GM18951 (cell line): ENCODE data around the gene PLXDC2.
"Not testable (repeated sequence)": the region's sequence is repeated elsewhere in the genome, so short reads cannot be mapped to it uniquely, and the experiment has no call there.

Source experiments
- POLR2A ChIP-seq: IDR thresholded peaks from 4 replicates; pipeline ENCODE4 v1.6.1; 2011; ENCODE audit warnings: mild to moderate bottlenecking; ENCODE audit not compliant: insufficient read length, insufficient read depth; ENCODE audit errors: extremely low read depth
- in situ Hi-C: fragments of 300-500 bp; cut with MboI; formaldehyde crosslinking; loops from one replicate; pipeline ENCODE4 v1.12.0; 2022; ENCODE audit warnings: low sequenced_read_pairs, mixed read lengths, inconsistent platforms; ENCODE audit not compliant: unreplicated experiment

The PLXDC2 gene

DNA sequence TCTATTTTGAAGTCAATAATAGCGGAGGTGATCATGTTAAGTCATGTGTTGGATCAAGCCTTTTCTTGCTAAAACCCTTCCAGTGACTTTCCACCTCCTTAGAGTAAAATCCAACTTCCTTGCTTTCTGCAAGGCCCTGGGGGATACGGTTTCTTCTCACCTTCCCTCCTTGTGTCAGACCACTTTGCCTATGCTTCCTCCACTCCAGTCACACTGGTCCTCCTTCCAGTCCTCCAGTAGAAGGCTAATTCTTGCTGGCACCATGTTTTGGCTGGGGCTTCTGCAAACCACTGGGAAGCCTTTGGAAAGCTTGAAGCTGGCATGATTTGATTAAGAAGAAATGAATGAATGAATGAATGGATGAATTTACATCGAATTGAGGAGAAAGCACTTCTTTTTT, 169.5 kb downstream of the PLXDC2 start:
- in situ Hi-C loops: no loop called here
- TF ChIP-seq POLR2A: no peak

DNA sequence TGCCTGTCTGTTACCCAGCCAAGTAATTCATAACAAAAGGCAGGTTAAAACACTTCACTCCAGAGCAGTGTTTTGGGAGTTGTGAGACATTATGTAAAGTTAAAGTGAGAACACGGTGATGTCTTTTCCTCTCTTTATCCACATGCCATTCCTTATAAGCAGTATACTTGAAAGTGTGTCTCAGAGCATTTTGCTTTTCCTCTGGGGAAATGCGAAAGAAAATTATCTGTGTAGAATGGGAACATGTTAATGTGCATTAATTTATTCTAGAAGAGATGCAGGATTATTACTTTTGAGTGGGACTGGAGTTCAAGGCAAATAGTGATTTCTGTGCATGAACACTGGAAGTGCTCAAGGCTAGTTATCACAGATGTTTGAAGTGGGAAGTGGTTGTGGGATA, 170.4 kb downstream of the PLXDC2 start:
- TF ChIP-seq POLR2A: no peak
- in situ Hi-C loops: no loop called here

DNA sequence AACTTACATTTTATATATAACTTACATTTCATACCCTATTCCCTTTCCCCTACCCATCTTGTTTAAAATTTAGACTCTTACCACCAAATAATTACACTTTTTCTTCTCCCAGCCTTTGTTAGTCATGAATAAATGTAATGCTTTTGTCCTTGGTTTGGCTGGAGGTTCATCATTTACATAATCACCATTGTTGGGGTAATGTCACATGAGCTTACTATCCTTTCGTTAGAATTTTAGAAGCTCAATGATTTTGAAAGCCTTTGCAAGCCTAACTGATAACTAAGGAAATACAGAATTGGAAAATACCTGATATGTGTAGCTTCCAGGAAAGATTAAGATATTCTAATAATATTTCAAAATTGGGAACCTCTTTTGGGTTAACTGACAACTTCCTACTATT, 171.7 kb downstream of the PLXDC2 start:
- TF ChIP-seq POLR2A: no peak
- in situ Hi-C loops: no loop called here

DNA sequence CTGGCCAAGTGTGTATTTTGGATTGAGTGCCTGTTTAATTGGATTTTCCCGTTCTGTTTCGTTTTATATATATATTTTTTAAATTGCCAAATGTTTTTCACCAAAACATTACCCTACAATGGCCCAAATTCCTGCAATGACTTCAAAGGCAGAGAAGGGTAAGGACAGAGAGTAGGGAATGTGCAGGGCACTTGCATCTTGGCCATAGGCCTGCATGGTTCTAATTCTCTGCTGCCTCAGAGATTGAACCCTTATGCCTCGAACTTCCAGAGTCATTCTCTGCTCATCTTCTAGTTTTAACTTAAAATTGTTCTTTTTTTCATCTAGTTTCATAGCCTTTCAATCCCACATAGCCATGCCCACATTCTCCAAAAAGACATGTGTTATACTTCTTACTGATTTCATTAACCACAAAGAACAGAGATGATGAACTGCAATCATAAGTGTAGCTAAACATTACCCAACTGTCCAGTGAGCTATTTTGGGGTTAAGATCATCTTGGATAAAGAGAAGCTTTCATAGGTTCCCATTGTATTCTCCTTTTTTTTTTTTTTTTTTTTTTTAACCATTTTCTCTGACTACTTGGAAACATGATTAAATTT, 177.6 kb downstream of the PLXDC2 start:
- in situ Hi-C loops: no loop called here

DNA sequence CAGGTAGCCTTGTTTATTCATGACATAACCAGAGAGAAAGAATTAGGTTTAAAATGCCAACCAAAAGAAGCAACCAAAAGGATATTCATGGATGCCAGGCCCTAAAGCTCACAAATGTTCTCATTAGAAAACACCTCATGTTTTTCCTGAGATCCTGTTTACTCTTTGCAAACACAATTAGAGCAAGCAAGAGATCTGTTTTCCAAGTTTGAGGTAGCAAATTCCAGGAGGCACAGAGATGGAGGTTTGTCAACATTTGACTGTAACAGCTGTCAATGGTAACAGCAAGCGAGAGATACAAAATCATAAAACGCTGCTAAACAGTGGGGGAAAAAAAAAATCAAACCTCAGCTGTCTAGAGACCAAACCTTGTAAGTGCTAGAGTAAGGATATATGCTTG, 182.2 kb downstream of the PLXDC2 start:
- in situ Hi-C loops: no loop called here
- no peak for TF ChIP-seq POLR2A

More for the DNA sequence above, 177.6 kb downstream of the PLXDC2 start:
- no peak for TF ChIP-seq POLR2A

DNA sequence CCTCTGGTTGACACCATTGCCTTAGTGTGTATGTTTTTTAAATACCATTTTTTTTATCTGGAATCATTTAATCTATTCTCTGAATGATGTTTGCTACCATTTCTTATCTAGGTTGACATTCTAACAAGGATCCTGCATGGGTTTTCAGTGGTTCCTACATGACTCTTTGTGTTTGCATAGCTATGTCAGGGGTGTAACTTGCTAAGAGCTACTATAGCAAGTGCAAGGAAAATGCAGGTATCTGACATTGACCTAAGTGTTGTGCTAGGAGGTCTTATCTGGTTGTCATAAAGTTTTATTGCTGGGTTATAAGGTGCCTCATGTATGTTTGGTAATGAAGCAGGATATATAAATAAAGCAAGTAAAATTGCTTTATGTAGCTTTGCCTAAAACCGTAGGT, 183.2 kb downstream of the PLXDC2 start:
- no peak for TF ChIP-seq POLR2A
- in situ Hi-C loops: no loop called here

DNA sequence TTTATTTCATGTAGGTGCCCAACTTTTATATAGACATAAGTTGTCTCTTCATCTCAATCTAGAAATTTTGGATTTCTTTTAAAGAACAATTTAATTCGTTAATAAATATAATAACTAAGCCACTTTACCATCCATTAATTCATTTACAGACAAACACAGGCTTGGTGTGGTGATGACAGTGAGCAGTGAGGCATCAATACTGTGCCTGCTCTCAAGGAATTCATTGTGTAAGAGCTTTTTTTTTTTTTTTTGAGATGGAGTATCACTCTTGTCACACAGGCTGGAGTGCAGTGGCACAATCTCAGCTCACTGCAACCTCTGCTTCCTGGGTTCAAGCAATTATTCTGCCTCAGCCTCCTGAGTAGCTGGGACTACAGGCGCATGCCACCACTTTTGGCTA, 185.8 kb downstream of the PLXDC2 start:
- in situ Hi-C loops: not testable (repeated sequence)

DNA sequence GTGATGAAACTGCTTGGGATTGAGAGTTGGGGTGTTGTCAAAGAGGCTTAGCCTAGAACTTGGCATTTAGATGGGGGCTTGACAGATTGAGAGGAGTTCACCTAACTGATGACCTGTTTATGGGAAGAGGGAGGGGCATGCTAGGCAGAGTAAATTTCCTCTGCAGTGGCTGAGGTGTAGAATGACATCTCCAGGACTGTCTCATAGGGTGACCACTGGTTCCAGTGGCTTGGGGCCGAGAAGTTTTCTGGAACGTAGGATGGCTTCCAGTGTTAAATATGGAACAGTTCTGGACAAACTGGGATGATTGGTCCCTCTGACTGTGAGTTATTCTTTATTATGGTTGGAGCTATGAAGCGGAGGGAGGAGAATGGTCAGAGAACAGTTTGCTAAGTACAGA, 186.4 kb downstream of the PLXDC2 start:
- in situ Hi-C loops: no loop called here
- TF ChIP-seq POLR2A: no peak

DNA sequence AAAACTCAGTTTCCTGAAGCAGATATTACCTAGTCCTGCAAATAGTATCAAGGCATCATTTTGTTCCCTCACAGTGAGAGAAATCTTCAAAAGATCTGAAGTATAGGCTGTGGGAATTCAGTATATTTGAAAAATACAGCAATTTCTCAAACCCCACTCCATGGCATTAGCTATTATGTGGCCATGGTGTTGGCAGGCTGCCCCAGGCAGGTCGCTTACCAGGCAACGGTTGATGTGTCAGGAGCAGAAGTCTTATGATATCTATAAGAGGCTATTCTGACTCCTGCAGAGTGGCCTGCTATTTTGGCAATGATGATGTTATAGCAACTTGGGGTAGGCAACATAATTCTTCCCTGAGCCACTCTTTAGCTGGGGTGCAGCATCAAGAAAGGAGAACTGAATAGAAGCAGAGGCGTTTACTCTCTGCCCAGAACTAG, 187.9 kb downstream of the PLXDC2 start:
- TF ChIP-seq POLR2A: no peak
- in situ Hi-C loops: no loop called here

DNA sequence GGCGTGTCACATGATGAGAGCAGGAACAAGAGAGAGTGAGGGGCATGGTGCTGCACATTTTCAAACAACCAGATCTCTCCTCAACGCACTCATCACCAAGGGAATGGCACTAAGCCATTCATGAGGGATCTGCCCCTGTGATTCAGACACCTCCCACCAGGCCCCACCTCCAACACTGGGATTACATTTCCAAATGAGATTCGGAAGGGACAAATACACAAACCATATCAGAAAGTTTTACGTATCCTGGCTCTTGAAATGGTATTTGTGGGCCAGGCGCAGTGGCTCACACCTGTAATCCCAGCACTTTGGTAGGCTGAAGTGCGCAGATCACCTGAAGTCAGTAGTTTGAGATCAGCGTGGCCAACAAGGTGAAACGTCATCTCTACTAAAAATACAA, 189.4 kb downstream of the PLXDC2 start:
- TF ChIP-seq POLR2A: no peak
- in situ Hi-C loops: no loop called here

DNA sequence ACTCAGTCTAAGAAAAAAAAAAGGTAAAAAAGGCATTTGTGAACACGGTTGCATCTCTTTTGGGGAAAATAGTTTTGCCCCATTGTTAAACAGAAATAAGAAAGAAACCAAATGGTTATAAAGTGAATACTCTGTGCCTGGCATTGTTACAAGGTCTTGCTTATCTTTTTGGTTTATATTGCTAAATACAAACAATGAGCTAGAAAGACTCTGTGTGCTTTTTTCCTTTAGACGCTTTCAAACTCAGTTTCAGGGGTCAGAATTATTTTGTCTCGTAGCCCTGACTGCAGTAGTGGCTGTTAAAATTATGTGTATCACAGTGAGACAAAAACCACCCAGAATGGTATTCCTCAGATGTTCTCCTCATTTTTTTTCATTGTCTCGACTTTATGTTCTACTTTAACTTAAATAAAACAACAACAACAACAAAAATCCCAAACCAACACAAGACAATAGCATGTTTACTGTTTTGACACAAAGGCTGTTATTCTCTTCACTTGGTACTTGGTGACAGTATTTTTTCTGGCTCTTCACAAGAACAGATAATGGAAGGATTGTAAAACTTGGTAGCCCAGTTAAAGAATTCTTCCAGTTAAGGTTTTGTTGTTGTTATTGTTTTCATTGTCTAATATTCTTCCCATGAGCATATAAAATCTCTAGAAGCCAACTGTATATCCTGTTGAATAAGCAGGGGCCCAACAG, 190.1 kb downstream of the PLXDC2 start:
- in situ Hi-C loops: no loop called here
- TF ChIP-seq POLR2A: no peak

DNA sequence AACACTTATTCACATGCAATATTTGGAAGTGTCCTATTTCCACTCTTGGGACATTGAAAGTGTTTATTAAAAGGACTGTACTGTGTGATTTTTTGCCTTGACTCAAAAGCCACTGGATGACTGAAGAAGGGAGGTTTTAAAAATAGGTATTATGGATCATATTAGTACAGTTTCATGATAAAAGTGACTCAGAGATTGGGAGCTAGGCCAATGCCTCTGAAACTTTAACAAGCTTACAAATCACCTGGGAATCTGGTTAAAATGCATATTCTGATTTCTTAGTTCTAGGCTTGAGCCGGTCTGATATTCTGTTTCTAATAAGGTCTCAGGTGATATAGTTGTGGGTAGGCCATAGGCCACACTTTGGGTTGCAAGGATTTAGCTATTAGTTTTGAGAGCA, 191.2 kb downstream of the PLXDC2 start:
- no peak for TF ChIP-seq POLR2A
- in situ Hi-C loops: no loop called here

DNA sequence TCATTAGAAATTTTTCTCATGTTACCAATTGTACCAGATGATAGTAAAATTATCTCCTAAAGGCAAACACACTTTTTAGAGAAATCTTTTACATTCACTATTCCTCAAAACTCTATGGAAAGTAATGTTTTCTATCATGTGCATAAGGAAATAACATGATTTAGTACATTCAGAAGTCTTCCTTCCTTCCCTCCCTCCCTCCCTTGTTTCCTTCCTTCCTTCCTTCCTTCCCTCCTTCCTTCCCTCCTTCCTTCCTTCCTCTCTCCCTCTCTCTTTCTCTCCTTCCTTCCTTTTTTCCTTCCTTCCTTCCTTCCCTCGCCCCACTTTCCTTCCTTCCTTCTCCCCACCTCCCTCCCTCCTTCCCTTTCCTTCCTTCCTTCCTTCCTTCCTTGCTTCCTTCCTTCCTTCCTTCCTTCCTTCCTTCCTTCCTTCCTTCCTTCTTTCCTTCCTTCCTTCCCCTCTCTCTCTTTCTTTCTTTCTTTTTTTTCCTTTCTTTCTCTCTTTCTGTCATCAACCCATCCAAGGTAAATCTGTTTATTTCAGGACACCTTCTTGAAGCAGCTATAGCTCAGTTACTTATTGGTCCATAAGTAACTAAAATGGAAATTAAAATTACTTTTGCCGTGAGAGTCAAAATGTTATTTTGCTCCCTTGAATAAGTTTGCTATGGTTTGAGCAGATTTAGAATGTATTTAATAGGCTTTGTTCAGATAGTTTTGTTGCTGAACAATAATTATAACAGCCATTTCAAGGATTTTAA, 197.9 kb downstream of the PLXDC2 start:
- in situ Hi-C loops: no loop called here
- no peak for TF ChIP-seq POLR2A

DNA sequence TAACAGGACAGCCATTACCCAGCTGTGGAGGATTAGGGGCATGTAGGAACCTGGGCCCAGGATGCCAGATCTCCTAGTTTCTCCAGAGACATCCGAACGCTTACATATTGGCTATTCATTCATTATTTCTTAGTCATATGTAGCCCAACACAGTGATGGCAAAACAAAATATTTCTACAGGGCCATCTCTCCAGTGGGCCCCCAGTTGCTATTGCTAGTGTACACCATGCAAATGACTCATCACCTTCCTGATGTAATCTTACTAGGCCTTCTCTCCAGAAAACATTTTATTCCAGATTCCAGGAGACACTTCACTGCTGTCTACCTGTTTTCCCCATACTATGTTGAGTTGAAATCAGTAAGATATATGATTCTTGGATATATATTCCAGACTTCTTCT, 201.7 kb downstream of the PLXDC2 start:
- in situ Hi-C loops: no loop called here
- no peak for TF ChIP-seq POLR2A

DNA sequence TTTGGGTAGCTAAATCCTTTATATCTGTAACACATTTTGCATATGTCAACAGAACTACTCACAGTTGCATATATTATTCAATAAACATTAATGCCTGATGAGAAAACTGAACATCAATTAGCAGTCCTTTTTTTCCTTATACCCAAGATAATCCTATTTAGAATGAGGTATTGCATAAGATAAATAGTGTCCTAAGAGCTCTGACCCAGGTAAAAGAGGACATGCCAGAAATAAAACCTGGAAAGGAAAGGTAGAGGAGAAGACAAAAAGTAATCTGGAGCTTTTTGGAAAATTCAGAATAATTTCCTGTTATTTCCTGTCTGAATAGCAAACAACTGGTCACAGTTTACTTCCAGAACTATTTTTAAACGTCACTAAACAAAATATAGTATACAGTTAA, 204.4 kb downstream of the PLXDC2 start:
- TF ChIP-seq POLR2A: no peak
- in situ Hi-C loops: no loop called here
